K562 (cell line): ENCODE results near the gene NAGLU.

Experiments used
- CHD1 ChIP-seq: fragments of 200-600 bp; sonication (generic); IDR thresholded peaks from one replicate; pipeline ENCODE4 v1.6.1; 2012; ENCODE audit warnings: mild to moderate bottlenecking, moderate library complexity, low read length, inconsistent platforms
- EP300 ChIP-seq: IDR thresholded peaks from 2 replicates; pipeline ENCODE4 v1.6.1; 2012; ENCODE audit warnings: low read length, improper control_type of control experiment
- GATAD2B ChIP-seq: fragments of 450-650 bp; IDR thresholded peaks from 2 replicates; pipeline ENCODE4 v1.6.1; 2017; ENCODE audit warnings: mild to moderate bottlenecking, borderline replicate concordance
- HCFC1 ChIP-seq: IDR thresholded peaks from 2 replicates; pipeline ENCODE4 v1.6.1; 2012; ENCODE audit warnings: low read depth, low read length, improper control_type of control experiment
- KAT2B ChIP-seq: IDR thresholded peaks from one replicate; pipeline ENCODE4 v1.6.1; 2012; ENCODE audit warnings: low read depth, mild to moderate bottlenecking, control low read depth, inconsistent platforms, low read length, moderate library complexity
- SIN3A ChIP-seq, 2 experiments: fragments of 150-350 bp in 1 of 2; IDR thresholded peaks; 2 replicates each; pipeline ENCODE4 v1.6.1; 2011 to 2016; ENCODE audit warnings: borderline replicate concordance in 2 of 2, low read depth in 2 of 2, low read length in 2 of 2, mild to moderate bottlenecking in 2 of 2, moderate library complexity in 2 of 2; ENCODE audit not compliant: control insufficient read depth in 1 of 2
- SMC3 ChIP-seq: conservative IDR thresholded peaks from 2 replicates; pipeline ENCODE4 v1.6.1; 2011; ENCODE audit warnings: low read depth, low read length, improper control_type of control experiment; ENCODE audit not compliant: insufficient read depth
- SRF ChIP-seq, 2 experiments: fragments of 250-450, 450-650 bp in 1 of 2; sonication (Bioruptor Pico) in 1 of 2; sonication (generic) in 1 of 2; formaldehyde crosslinking; IDR thresholded peaks; 2 replicates each; pipeline versions ENCODE4 v1.5.0 to v1.5.1; 2020 to 2022; ENCODE audit warnings: mild to moderate bottlenecking in 1 of 2, missing genetic modification reagents in 1 of 2

- no peak for TF ChIP-seq HCFC1
- no peak for TF ChIP-seq CHD1
- no peak for TF ChIP-seq SMC3
- TF ChIP-seq SIN3A (IDR thresholded peaks at IDR 0.05; ENCODE audit: borderline replicate concordance in 2 of 2, control insufficient read depth in 1 of 2, low read depth in 2 of 2, low read length in 2 of 2): peak in 1 of 2 experiments; percentile 56; a peak in 1 of 4 replicates
- TF ChIP-seq GATAD2B: no peak
- no peak for TF ChIP-seq KAT2B
- TF ChIP-seq SRF (CRISPR knock-in tag; IDR thresholded peaks at IDR 0.05): no peak
- TF ChIP-seq EP300: no peak
Measured at GRCh38 chr17:42563143-42563509, 27.1 kb downstream of the NAGLU start.
